H7 (cell line): ENCODE measurements around the gene SLC2A4RG. TPM values are rescaled to one million over a fixed set of nuclear protein-coding genes. Genes with fewer than 3 reads are reported as not detected.
"Not testable (repeated sequence)": the region's sequence is repeated elsewhere in the genome, so short reads cannot be mapped to it uniquely, and the experiment has no call there.

Experiments
- DNase-seq: peaks from one replicate; pipeline ENCODE4 v3.0.0; 2012
- H3K27me3 ChIP-seq: 2 replicates; pipeline ENCODE4 v1.6.0; 2011; ENCODE audit warnings: mild to moderate bottlenecking, low read length; ENCODE audit not compliant: control insufficient read depth, insufficient read depth
- H3K36me3 ChIP-seq: replicated peaks from 2 replicates; pipeline ENCODE4 v1.5.1; 2011; ENCODE audit warnings: low read length; ENCODE audit not compliant: control insufficient read depth, insufficient read depth
- H3K4me3 ChIP-seq: 2 replicates; pipeline ENCODE4 v1.5.1; 2011; ENCODE audit warnings: low read depth, mild to moderate bottlenecking, control low read depth, low read length, moderate library complexity; ENCODE audit not compliant: insufficient read depth
- total RNA-seq: library from RNA; depleted of rRNA; stranded (reverse); fragments of >200 nt; shearing (Covaris generic); gene quantifications from 2 replicates; pipeline ENCODE4 v1.2.3, GENCODE V29; 2014

Gene SLC2A4RG
- total RNA-seq, 1 experiment from 2014 or later = 62.2 TPM

DNA sequence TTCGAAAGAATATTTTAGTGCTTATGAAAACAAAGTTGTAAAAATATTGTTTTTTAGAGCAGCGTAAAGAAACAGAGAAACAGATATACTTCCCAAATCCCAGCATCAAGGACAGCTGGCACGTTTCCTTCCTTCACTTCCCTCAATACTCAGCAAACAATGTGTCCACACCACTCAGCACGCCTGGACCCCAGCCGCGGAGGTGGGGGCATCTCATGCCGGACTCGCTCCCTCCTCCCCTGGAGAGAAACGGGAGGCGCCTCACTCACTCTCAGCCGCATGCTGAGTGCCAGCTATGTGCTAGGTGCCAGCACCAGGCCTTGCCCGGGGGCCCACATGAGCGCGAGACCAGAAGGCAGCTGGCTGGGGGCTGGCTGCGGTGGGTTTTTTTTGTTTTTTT, 34.7 kb downstream of the SLC2A4RG start:
- H3K4me3 ChIP-seq = no peak overlapping the region
- DNase-seq = peak; percentile 68
- H3K36me3 ChIP-seq = no peaks in the 10 kb centered on the region; the same call in 1 of the 2 replicates
- no peaks in the 10 kb centered on the region for H3K27me3 ChIP-seq

GRCh38 chr20:63775096-63775978, 35.8 kb downstream of the SLC2A4RG start:
- H3K4me3 ChIP-seq = peak overlapping the region; percentile 33
- peak; percentile 99 for DNase-seq
- H3K27me3 ChIP-seq = no peaks in the 10 kb centered on the region
- no peaks in the 10 kb centered on the region; the same call in 1 of the 2 replicates for H3K36me3 ChIP-seq

- not testable (repeated sequence) for H3K27me3 ChIP-seq, H3K36me3 ChIP-seq, H3K4me3 ChIP-seq, DNase-seq
Measured at GRCh38 chr20:63776875-63777274, 37.3 kb downstream of the SLC2A4RG start.

GRCh38 chr20:63777614-63778013, 38.0 kb downstream of the SLC2A4RG start:
- Histone ChIP-seq H3K4me3 (no peak overlapping the region), H3K27me3 (no peaks in the 10 kb centered on the region), H3K36me3 (no peaks in the 10 kb centered on the region; the same call in 1 of the 2 replicates)
- no peak for DNase-seq

- peak; percentile 26 for DNase-seq
- Histone ChIP-seq H3K36me3 (no peaks in the 10 kb centered on the region; the same call in 1 of the 2 replicates), H3K4me3 (no peak overlapping the region), H3K27me3 (no peaks in the 10 kb centered on the region)
Measured at GRCh38 chr20:63778034-63778752, 38.6 kb downstream of the SLC2A4RG start.

DNA sequence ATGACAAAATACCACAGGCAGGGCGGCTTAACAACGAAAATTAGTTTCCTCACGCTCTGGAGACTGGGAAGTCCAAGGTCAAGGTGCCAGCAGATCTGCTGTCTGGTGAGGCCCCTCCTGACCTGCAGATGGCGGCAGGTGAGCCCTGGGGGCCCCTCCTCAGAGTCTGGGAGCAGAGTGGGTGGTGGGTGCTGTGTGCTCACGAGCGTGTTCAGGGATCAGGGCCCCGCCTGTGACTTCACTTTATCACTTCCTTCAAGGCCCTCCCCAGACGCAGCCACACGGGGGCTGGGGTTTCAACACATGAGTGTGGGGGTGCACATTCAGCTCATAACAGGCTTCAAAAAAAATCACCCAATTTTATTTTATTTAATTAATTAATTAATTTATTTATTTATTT, 39.3 kb downstream of the SLC2A4RG start:
- H3K4me3 ChIP-seq = no peak overlapping the region
- no peaks in the 10 kb centered on the region for H3K27me3 ChIP-seq
- peak; percentile 58 for DNase-seq
- no peaks in the 10 kb centered on the region for H3K36me3 ChIP-seq

GRCh38 chr20:63781181-63781580, 41.6 kb downstream of the SLC2A4RG start:
- H3K27me3 ChIP-seq = no peaks in the 10 kb centered on the region
- no peaks in the 10 kb centered on the region for H3K36me3 ChIP-seq
- H3K4me3 ChIP-seq = no peak overlapping the region
- no peak for DNase-seq

DNA sequence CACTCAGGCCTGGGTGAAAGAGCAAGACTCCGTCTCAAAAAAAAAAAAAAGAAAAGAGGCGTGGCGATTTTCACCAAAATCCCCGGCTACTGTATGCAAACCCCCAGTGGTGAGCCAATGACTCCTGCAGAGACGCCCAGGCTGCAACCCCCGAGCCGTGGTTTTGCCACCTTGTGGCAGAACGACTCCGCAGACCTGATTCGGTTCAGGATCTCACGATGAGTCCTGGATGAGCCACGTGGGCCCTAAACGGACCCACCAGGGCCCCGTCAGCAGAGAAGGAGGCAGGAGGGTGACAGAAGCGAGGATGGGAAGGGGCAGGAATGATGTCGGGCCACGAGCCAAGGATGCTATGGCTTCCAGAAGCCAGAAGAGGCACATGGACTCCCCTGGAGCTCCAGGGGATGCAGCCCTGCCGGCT, 42.5 kb downstream of the SLC2A4RG start:
- Histone ChIP-seq H3K4me3 (no peak overlapping the region), H3K27me3 (no peaks in the 10 kb centered on the region), H3K36me3 (no peaks in the 10 kb centered on the region)
- DNase-seq = peak; percentile 63

DNA sequence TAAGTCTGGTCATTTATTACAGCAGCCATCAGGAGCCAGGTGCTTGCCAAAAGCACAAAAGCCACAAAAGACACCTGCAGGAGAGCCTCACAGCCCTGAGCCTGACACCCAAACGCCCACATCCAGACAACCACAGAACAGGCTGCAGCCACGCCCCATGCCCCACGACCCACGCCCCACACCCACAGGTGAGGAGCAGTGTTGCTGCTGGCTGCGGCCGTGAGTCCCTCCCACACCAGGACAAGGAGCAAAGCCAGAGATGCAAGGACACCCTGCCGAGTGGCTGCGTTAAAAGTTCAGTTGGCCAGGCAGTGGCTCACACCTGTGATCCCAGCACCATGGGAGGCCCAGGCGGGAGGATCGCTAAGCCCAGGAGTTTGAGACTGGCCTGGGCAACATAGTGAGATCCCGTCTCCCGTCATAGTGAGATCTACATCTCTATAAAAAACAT, 43.0 kb downstream of the SLC2A4RG start:
- Histone ChIP-seq H3K36me3 (no peaks in the 10 kb centered on the region), H3K27me3 (no peaks in the 10 kb centered on the region), H3K4me3 (no peak overlapping the region)
- DNase-seq = no peak

- Histone ChIP-seq H3K27me3 (no peaks in the 10 kb centered on the region), H3K4me3 (no peak overlapping the region), H3K36me3 (no peaks in the 10 kb centered on the region)
- no peak for DNase-seq
Measured at GRCh38 chr20:63783970-63784369, 44.4 kb downstream of the SLC2A4RG start.

- Histone ChIP-seq H3K27me3 (no peaks in the 10 kb centered on the region), H3K4me3 (no peak overlapping the region), H3K36me3 (peaks cover 6% of the 10 kb centered on the region)
- DNase-seq = no peak
Measured at GRCh38 chr20:63785691-63786131, 46.1 kb downstream of the SLC2A4RG start.

- Histone ChIP-seq H3K27me3 (no peaks in the 10 kb centered on the region), H3K36me3 (peaks cover 6% of the 10 kb centered on the region), H3K4me3 (no peak overlapping the region)
- no peak for DNase-seq
Measured at GRCh38 chr20:63787302-63787701, 47.7 kb downstream of the SLC2A4RG start.

- no peak overlapping the region for H3K4me3 ChIP-seq
- DNase-seq = no peak
- peaks cover 6% of the 10 kb centered on the region for H3K36me3 ChIP-seq
- no peaks in the 10 kb centered on the region for H3K27me3 ChIP-seq
Measured at GRCh38 chr20:63787749-63788148, 48.2 kb downstream of the SLC2A4RG start.

DNA sequence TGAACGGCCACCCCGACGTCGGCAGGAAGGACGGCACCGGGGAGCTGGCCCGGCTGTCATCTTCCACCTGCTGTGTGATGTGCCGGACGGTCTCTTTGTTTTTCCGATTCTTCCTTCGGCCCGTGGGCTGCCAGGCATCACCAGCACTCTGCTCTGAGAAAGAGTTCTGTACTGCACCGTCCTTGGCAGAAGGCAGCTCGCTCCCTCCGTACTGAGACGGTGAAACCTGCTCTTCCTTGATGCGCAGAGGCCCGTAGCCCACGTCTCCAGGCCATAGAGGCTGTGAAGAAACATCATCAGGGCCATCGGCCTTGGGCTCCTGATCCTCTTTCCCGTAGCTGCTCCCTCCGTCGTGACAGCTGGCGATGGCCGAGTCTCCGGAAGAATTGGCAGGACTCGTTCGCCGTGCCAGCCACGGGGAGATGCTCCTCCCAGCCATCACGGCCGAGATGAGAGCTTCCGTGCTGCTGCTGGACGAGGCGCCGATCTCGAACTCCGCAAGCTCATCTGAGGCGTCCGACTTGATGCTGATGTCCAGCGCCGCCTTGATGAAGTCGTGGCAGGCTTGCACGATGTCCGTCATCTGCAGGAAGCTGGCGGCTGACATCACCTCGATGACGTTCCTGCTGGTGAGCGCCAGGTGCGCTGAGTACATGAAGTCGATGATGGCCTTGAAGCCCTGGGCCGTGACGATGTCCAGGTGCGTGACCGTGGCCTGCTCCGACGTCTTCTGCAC, 50.4 kb downstream of the SLC2A4RG start:
- H3K36me3 ChIP-seq = peaks cover 6% of the 10 kb centered on the region
- no peak overlapping the region for H3K4me3 ChIP-seq
- no peaks in the 10 kb centered on the region for H3K27me3 ChIP-seq
- no peak for DNase-seq
